ENCODE measurements around the gene ONECUT1.

DNA sequence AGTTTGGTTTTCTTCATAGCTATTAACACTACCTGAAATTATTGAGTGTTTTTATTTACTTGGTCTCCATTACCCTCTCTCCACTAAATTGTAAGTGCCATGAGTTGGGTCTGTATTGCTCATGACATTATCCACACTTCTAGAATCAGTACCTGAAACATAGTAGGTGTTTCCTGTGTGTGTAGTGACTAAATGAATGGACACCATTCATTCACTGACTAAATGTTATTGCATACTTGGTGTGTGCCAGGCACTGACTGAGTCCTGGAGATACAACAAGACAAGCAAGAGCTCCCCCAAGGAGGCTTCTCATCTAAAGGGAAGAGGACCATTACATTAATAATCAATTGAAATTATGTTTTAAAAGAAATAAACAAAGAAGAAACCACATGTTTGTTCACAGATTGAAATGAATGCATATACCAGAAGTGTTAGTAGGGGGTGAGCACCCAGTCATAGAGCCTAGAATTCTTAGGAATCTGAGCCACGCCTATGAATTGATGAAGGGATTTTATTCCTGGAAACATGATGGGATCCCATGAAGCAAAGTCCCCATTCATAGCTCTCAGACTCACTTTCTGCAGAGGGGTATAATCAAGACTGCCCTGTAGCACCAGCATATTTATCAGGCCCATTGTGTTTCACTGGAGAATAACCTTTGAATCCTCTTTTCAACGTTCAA is 79.3 kb downstream of the ONECUT1 start:
- TF ChIP-seq, protein P1, sequence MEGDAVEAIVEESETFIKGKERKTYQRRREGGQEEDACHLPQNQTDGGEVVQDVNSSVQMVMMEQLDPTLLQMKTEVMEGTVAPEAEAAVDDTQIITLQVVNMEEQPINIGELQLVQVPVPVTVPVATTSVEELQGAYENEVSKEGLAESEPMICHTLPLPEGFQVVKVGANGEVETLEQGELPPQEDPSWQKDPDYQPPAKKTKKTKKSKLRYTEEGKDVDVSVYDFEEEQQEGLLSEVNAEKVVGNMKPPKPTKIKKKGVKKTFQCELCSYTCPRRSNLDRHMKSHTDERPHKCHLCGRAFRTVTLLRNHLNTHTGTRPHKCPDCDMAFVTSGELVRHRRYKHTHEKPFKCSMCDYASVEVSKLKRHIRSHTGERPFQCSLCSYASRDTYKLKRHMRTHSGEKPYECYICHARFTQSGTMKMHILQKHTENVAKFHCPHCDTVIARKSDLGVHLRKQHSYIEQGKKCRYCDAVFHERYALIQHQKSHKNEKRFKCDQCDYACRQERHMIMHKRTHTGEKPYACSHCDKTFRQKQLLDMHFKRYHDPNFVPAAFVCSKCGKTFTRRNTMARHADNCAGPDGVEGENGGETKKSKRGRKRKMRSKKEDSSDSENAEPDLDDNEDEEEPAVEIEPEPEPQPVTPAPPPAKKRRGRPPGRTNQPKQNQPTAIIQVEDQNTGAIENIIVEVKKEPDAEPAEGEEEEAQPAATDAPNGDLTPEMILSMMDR (IDR thresholded peaks at IDR 0.05), result no peak
- no peak for TF ChIP-seq POLR2A (IDR thresholded peaks at IDR 0.05)

Data from thyroid gland (tissue), 4 donors.